CD4-positive, alpha-beta T cell (primary cell): ENCODE data around the gene THOP1. TPM values are rescaled to one million over a fixed set of nuclear protein-coding genes. Genes with fewer than 3 reads are reported as not detected.

Experiments used
- ATAC-seq: fragments of 200-7000 bp; cut with Tn5 transposase; one replicate; pipeline ENCODE4 v1.10.0; 2022; ENCODE audit warnings: mild to moderate bottlenecking; ENCODE audit not compliant: poor library complexity
- CTCF ChIA-PET: fragments of 350-600 bp; sonication (Branson Sonifier 250); formaldehyde crosslinking; loops from one replicate; lab custom pipeline; 2021; ENCODE audit warnings: antibody characterized with exemption, inconsistent platforms; lab: Charles Lee
- POLR2A ChIA-PET: fragments of 350-600 bp; sonication (Branson Sonifier 250); formaldehyde crosslinking; loops from one replicate; lab custom pipeline; 2021; ENCODE audit warnings: antibody characterized with exemption, inconsistent platforms; lab: Charles Lee
- DNase-seq, 14 experiments: peaks; one replicate each; pipeline ENCODE4 v3.0.0-alpha.2; 2013 to 2020; ENCODE audit warnings: mixed read lengths in 2 of 14
- H3K27ac ChIP-seq, 2 donors: one replicate each; pipeline versions ENCODE4 v1.5.1 to v1.7.0; 2013; ENCODE audit warnings: low read length in 2 of 2, low read depth in 1 of 2, mild to moderate bottlenecking in 1 of 2
- H3K27me3 ChIP-seq, 2 experiments: 1 replicate in 1 of 2; 2 replicates in 1 of 2; pipeline versions ENCODE4 v1.6.1 to v1.7.0; 2013; ENCODE audit warnings: low read length in 2 of 2, control low read depth in 1 of 2, mild to moderate bottlenecking in 1 of 2, moderate library complexity in 1 of 2; ENCODE audit not compliant: insufficient read depth in 2 of 2, control insufficient read depth in 1 of 2
- H3K36me3 ChIP-seq: one replicate; pipeline ENCODE4 v1.6.1; 2013; ENCODE audit warnings: low read length, control low read depth; ENCODE audit not compliant: insufficient read depth
- H3K4me1 ChIP-seq: one replicate; pipeline ENCODE4 v1.6.1; 2013; ENCODE audit warnings: low read length, control low read depth; ENCODE audit not compliant: insufficient read depth
- H3K4me3 ChIP-seq: one replicate; pipeline ENCODE4 v1.5.1; 2013; ENCODE audit warnings: mild to moderate bottlenecking, low read length, moderate library complexity
- H3K9me3 ChIP-seq, 2 experiments: 1 replicate in 1 of 2; 2 replicates in 1 of 2; pipeline versions ENCODE4 v1.6.1 to v1.7.0; 2013; ENCODE audit warnings: low read length in 2 of 2, mild to moderate bottlenecking in 2 of 2, control low read depth in 1 of 2, moderate library complexity in 1 of 2; ENCODE audit not compliant: control insufficient read depth in 1 of 2, insufficient read depth in 1 of 2
- H3K27ac Mint-ChIP-seq: one replicate; pipeline ENCODE4 v1.8.0; 2020; ENCODE audit warnings: mixed read lengths
- H3K27me3 Mint-ChIP-seq: one replicate; pipeline ENCODE4 v1.8.0; 2021; ENCODE audit warnings: mixed read lengths
- H3K36me3 Mint-ChIP-seq: one replicate; pipeline ENCODE4 v1.8.0; 2021; ENCODE audit warnings: low read depth, mixed read lengths
- H3K4me1 Mint-ChIP-seq: one replicate; pipeline ENCODE4 v1.8.0; 2021; ENCODE audit warnings: low read depth, mixed read lengths
- H3K4me3 Mint-ChIP-seq: one replicate; pipeline ENCODE4 v1.8.0; 2020; ENCODE audit warnings: mild to moderate bottlenecking, mixed read lengths
- H3K9me3 Mint-ChIP-seq: one replicate; pipeline ENCODE4 v1.8.0; 2020; ENCODE audit warnings: mixed read lengths
- CTCF ChIP-seq: fragments of 200-600 bp; IDR thresholded peaks from one replicate; pipeline ENCODE4 v1.8.0; 2022; ENCODE audit warnings: antibody characterized with exemption, mild to moderate bottlenecking
- intact Hi-C, 2 experiments: fragments of 100-400 bp; cut with DNase I in 1 of 2; cut with micrococcal nuclease in 1 of 2; formaldehyde crosslinking; loops; one replicate each; pipeline versions ENCODE4 v1.15.1 to v1.9.0; 2023 to 2025; cut with DNase I, micrococcal nuclease
- total RNA-seq, 174 experiments: library from RNA in 2 of 174; stranded (reverse) in 2 of 174; gene quantifications; one replicate each; pipeline ENCODE4 v1.2.3 and lab custom pipeline; 2021 to 2026

The THOP1 gene
- total RNA-seq, 2 experiments from 2014 or later, result 26.6 to 27.3 TPM

- no peak for TF ChIP-seq CTCF
- H3K4me3 Mint-ChIP-seq, result no peak overlapping the region
- intact Hi-C loops, result no loop called here
- no peaks in the 10 kb centered on the region for H3K27me3 ChIP-seq
- H3K4me3 ChIP-seq, result no peak overlapping the region
- ChIA-PET POLR2A (no interaction called here), CTCF (no interaction called here)
- H3K36me3 ChIP-seq, result peaks cover 73% of the 10 kb centered on the region
- H3K9me3 Mint-ChIP-seq, result no peaks in the 10 kb centered on the region
- no peaks in the 10 kb centered on the region for H3K27me3 Mint-ChIP-seq
- peaks cover 25% of the 10 kb centered on the region for H3K36me3 Mint-ChIP-seq
- H3K27ac ChIP-seq, result no peak overlapping the region
- H3K9me3 ChIP-seq, result no peaks in the 10 kb centered on the region
- no peaks in the 10 kb centered on the region for H3K4me1 Mint-ChIP-seq
- DNase-seq (no peak), ATAC-seq (no peak)
- H3K27ac Mint-ChIP-seq, result no peak overlapping the region
- peaks cover 9% of the 10 kb centered on the region for H3K4me1 ChIP-seq
These were observed 18.5 kb upstream of the THOP1 start for GRCh38 chr19:2766594-2767372.

GRCh38 chr19:2767688-2768087, 17.6 kb upstream of the THOP1 start:
- no peaks in the 10 kb centered on the region for H3K27me3 ChIP-seq
- no peaks in the 10 kb centered on the region for H3K9me3 ChIP-seq
- intact Hi-C loops, result no loop called here
- DNase-seq (no peak), ATAC-seq (no peak)
- Mint-ChIP-seq H3K9me3 (no peaks in the 10 kb centered on the region), H3K4me3 (no peak overlapping the region), H3K4me1 (no peaks in the 10 kb centered on the region), H3K27me3 (no peaks in the 10 kb centered on the region), H3K36me3 (peaks cover 17% of the 10 kb centered on the region), H3K27ac (no peak overlapping the region)
- no peak overlapping the region for H3K4me3 ChIP-seq
- peaks cover 11% of the 10 kb centered on the region for H3K4me1 ChIP-seq
- ChIA-PET POLR2A (no interaction called here), CTCF (no interaction called here)
- no peak overlapping the region for H3K27ac ChIP-seq
- TF ChIP-seq CTCF, result no peak
- H3K36me3 ChIP-seq, result peaks cover 69% of the 10 kb centered on the region

- no peak for DNase-seq
- Mint-ChIP-seq H3K4me3 (no peak overlapping the region), H3K27ac (no peak overlapping the region), H3K9me3 (no peaks in the 10 kb centered on the region), H3K36me3 (peaks cover 12% of the 10 kb centered on the region), H3K27me3 (no peaks in the 10 kb centered on the region), H3K4me1 (no peaks in the 10 kb centered on the region)
- ATAC-seq, result no peak
- TF ChIP-seq CTCF, result no peak
- CTCF ChIA-PET, result no interaction called here
- intact Hi-C loops, result no loop called here
- H3K27me3 ChIP-seq, result no peaks in the 10 kb centered on the region
- H3K36me3 ChIP-seq, result peaks cover 60% of the 10 kb centered on the region
- POLR2A ChIA-PET, result no interaction called here
- H3K4me1 ChIP-seq, result peaks cover 11% of the 10 kb centered on the region
- H3K9me3 ChIP-seq, result no peaks in the 10 kb centered on the region
- H3K4me3 ChIP-seq, result no peak overlapping the region
- H3K27ac ChIP-seq, result no peak overlapping the region
These were observed 16.8 kb upstream of the THOP1 start for GRCh38 chr19:2768365-2769132.
